Activated CD4-positive, alpha-beta T cell treated with anti-CD3 and anti-CD28 coated beads, Interleukin-10, Interleukin-2, amounts not matched to agents 100 ng/mL and 50 ng/mL, durations not matched to agents 16 hours and 8 hours (primary cell): ENCODE measurements around the gene BCL11B.

Experiments used
- DNase-seq: peaks from one replicate; pipeline ENCODE4 v3.0.0-alpha.2; 2020

Gene BCL11B

GRCh38 chr14:99155173-99156089 is 116.6 kb downstream of the BCL11B start:
- no peak for DNase-seq

GRCh38 chr14:99150236-99150635 is 121.8 kb downstream of the BCL11B start:
- no peak for DNase-seq

- DNase-seq = no peak
Observed at GRCh38 chr14:99148861-99149610, 123.0 kb downstream of the BCL11B start.

- DNase-seq = no peak
Observed at GRCh38 chr14:99148131-99148530, 123.9 kb downstream of the BCL11B start.

- no peak for DNase-seq
Observed at GRCh38 chr14:99147366-99147740, 124.6 kb downstream of the BCL11B start.

GRCh38 chr14:99146616-99147365 is 125.2 kb downstream of the BCL11B start:
- DNase-seq = no peak

- no peak for DNase-seq
Observed at GRCh38 chr14:99145307-99145706, 126.7 kb downstream of the BCL11B start.

- no peak for DNase-seq
Observed at GRCh38 chr14:99143793-99144192, 128.2 kb downstream of the BCL11B start.

GRCh38 chr14:99143126-99143525 is 128.9 kb downstream of the BCL11B start:
- DNase-seq = no peak

GRCh38 chr14:99141236-99141635 is 130.8 kb downstream of the BCL11B start:
- no peak for DNase-seq

- DNase-seq = no peak
Observed at GRCh38 chr14:99138999-99139865, 132.8 kb downstream of the BCL11B start.

- DNase-seq = peak; percentile 22
Observed at GRCh38 chr14:99137913-99138571, 134.0 kb downstream of the BCL11B start.

- no peak for DNase-seq
Observed at GRCh38 chr14:99137001-99137700, 134.8 kb downstream of the BCL11B start.

- no peak for DNase-seq
Observed at GRCh38 chr14:99136401-99136800, 135.6 kb downstream of the BCL11B start.

- no peak for DNase-seq
Observed at GRCh38 chr14:99136047-99136400, 136.0 kb downstream of the BCL11B start.

GRCh38 chr14:99134516-99135046 is 137.4 kb downstream of the BCL11B start:
- DNase-seq = no peak

- DNase-seq = no peak
Observed at GRCh38 chr14:99133636-99134515, 138.1 kb downstream of the BCL11B start.

- DNase-seq = no peak
Observed at GRCh38 chr14:99132821-99133635, 139.0 kb downstream of the BCL11B start.
